Fibroblast of peridontal ligament (primary cell): Measurements from ENCODE around the gene GADD45GIP1.
"Not testable (repeated sequence)": the region's sequence is repeated elsewhere in the genome, so short reads cannot be mapped to it uniquely, and the experiment has no call there.

Source experiments
- DNase-seq: peaks from one replicate; pipeline ENCODE4 v3.0.0-alpha.2; 2010; ENCODE audit errors: extremely low read depth

GADD45GIP1 gene

DNA sequence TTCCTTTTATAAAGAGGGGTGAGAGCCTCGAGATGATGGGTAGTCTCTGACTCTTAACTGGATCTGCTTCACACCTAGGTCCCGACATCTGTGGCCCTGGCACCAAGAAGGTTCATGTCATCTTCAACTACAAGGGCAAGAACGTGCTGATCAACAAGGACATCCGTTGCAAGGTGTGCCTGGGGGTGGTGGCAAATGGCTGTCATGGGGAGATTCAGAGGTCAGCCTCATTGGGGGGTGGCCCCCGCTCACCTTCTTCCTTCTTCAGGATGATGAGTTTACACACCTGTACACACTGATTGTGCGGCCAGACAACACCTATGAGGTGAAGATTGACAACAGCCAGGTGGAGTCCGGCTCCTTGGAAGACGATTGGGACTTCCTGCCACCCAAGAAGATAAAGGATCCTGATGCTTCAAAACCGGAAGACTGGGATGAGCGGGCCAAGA lies 17.0 kb downstream of the GADD45GIP1 start:
- DNase-seq: no peak

DNA sequence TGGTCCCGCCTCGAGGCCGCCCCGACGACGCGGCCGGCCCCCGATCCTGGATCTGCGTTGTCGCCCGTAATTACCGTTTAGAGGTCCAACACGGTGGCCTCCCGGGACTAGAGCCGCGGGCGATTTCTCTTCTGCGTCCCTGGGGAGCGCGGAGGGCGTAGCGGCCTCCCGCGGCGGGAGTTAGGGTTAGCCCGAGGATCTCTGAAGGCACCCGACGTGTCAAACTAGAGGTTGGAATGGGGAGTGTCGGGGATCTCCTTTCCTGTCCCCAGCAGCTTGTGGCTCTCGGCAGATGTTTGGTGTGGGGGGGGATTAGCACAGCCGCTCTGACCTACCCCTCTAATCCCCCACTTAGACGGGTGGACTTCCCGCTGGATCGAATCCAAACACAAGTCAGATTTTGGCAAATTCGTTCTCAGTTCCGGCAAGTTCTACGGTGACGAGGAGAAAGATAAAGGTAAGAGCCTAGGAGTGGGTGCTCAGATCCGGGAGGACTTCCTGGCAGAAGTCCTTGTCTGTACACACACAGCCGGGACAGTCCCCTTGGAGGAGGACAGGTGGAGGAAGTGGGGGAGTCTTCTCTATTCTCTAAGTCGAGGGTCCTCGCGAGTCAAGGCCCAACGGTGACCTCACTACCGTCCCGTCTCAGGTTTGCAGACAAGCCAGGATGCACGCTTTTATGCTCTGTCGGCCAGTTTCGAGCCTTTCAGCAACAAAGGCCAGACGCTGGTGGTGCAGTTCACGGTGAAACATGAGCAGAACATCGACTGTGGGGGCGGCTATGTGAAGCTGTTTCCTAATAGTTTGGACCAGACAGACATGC lies 18.0 kb downstream of the GADD45GIP1 start:
- peak; percentile 47 for DNase-seq

- peak; percentile 99 for DNase-seq
Measured at GRCh38 chr19:12937927-12938778, 18.9 kb downstream of the GADD45GIP1 start, which contains the start of gene CALR. TSS of gene CALR (plus strand) at chr19:12938609. CDS start at chr19:12938680, 71 bp downstream.

DNA sequence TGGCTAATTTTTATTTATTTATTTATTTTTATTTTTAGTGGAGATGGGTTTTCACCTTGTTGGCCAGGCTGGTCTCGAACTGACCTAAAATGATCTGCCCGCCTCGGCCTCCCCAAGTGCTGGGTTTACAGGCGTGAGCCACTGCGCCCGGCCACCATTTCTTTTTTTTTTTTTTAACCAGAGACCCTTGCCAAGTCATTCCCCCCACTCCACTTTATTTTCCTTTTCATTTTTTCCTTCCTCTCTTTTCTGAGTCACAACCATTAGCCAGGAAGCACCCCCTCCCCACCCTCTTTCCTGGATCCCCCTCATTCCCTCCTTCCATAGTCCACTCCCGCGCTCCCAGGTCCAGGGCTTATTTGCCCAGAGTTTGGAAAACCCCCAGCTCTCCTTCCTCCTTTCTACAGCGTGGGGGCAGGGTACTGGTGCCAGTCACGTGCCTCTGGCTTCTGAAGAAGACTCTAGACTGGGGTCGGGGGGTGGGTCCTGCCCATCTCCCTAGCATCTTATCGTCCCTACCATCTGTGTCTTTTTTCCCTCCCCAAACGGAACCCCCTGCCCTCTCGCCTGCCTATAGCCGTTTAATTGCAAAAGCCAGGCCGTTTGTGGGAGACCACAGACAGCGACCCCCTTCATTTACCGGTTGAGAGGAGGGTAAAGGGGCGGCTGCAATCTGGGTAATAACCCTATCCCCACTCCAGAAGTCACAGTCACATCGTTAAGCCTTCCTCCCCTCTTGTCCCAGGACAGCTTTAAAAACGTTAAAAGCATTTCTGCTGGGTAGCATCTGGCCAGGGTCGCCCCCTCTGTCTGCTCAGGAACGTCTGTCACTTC lies 19.7 kb downstream of the GADD45GIP1 start:
- no peak for DNase-seq

GRCh38 chr19:12936582-12936981 lies 20.4 kb downstream of the GADD45GIP1 start:
- no peak for DNase-seq

DNA sequence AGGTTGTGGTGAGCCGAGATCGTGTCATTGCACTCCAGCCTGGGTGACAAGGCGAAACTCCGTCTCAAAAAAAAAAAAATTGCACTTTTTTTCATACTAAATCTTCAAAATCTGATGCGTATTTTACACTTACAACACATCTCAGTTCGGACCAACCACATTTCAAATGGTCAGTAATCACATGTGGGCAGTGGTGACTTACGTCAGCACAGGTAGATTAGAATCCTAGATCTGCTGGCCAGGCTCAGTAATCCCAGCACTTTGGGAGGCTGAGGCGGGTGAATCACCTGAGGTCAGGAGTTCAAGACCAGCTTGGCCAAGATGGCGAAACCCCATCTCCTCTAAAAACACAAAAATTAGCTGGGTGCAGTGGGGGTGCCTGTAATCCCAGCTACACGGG lies 22.0 kb downstream of the GADD45GIP1 start:
- no peak for DNase-seq

DNA sequence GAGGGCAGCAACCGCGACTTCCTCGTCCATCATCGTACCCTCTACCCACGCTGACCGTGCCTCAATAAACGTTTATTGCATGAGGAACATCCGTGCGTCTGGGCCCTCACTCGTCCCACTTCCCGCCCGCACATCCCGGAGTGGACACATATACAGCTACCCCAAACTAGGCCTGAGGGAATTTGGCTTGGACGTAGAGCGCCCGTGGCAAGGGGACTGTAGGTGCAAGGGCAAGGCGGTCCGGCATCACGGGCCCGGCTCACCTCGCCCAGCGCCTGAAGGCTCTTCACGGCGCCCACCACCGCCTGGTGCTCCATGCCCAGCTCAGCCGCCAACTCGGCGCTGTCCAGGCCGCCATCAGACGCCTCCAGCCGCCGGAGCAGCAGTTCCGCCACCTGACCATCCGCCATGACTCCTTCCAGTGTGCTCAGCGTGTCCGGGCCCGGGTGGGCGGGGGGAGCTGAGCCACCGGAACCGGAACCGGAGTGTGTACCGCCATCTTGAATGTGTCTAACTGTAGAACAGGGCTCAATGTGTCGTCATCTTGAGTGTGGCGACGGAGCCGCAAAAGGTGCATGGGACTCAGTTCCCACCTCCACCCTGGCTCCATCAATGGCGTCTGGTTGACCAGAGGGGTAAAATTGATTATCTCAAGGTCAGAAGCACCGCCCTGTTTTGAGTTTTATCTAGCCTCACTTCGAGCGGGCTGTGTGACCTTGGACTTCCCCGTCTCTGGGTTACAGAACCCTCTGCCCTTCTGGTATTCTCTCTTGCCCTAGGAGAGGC lies 23.5 kb downstream of the GADD45GIP1 start, which contains the start of gene FARSA:
Gene FARSA, minus strand, starts transcription at position 425 of the 786 bp plus-strand sequence. Its CDS starts 15 bp downstream, at position 410.
- peak; percentile 86 for DNase-seq

DNA sequence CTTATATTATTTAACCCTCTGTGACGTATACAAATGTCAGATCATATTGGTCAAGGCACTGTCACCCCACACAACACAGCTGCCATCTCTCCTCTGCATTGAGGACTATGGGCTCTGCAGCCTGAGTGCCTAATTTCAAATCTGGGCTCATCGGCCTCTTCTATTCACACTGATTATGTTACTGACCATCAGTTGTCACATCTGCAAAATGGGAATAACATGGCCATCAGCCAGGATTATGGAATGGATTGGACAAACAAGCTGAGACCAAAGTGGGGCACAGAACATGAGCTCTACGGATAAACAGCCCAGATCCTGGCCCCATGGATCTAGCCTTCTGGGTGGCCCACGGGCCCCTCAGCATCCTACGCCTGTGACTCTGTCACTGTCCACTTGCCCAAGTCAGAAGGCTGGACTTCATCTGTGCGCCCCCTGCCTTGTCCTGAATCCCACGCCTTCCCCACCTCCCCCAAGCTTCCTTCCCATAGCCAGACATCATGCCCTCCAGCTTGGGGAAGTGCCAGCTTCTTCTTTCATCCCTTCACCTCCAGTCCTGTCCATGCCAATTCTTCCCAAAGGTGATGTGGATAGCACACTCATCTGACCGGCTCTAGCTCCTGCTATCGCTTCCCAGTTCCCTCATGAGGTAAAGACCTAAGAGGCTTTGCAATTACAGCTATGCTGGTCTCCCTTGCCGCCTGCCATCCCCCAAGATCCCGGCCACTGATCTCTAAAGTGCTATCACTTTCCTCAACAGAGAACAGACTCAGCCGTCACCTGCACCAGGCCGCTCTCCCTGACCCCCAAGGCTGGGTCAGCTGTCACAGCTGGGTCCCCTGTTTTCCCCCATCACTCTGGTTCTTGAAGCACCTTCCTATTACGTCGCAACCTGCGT lies 24.4 kb downstream of the GADD45GIP1 start:
- DNase-seq: no peak

- DNase-seq: no peak
Measured at GRCh38 chr19:12930002-12930645, 26.9 kb downstream of the GADD45GIP1 start.

- DNase-seq: no peak
Measured at GRCh38 chr19:12924621-12925310, 32.3 kb downstream of the GADD45GIP1 start.

DNA sequence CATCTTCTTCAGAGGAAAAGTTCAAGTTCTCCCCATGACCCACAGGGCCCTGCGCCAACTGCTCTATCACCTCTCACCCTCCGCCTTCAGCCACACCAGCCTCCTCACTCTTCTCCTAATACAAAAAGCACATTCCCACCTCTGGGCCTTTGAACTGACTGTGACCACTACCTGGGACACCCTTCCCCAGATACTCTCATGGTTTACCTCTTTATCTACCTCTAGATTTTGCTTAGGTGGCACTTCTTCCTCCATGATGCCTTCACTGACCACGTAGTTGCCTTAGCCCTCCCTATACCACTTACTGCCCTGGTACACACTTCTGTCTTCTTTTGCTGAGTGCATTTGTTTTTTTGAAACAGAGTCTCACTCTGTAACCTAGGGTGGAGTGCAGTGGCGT lies 34.1 kb downstream of the GADD45GIP1 start:
- no peak for DNase-seq

DNA sequence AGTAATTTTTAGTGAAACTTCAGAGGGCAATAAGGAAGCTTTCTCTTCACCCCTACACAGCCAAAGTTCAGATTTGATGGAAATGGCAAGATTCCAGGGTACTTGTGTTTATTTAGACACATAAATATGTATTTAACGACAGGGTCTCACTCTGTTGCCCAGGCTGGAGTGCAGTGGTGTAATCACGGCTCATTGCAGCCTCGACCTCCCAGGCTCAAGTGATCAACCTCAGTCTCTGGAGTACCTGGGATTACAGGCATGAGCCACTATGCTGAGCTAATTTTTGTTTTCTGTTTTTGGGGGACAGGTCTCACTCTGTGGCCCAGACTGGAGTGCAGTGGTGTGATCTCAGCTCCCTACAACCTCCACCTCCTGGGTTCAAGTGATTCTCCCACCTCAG lies 36.0 kb downstream of the GADD45GIP1 start:
- no peak for DNase-seq

- DNase-seq: no peak
Measured at GRCh38 chr19:12918253-12918652, 38.8 kb downstream of the GADD45GIP1 start.

- DNase-seq: not testable (repeated sequence)
Measured at GRCh38 chr19:12915860-12916259, 41.2 kb downstream of the GADD45GIP1 start.

DNA sequence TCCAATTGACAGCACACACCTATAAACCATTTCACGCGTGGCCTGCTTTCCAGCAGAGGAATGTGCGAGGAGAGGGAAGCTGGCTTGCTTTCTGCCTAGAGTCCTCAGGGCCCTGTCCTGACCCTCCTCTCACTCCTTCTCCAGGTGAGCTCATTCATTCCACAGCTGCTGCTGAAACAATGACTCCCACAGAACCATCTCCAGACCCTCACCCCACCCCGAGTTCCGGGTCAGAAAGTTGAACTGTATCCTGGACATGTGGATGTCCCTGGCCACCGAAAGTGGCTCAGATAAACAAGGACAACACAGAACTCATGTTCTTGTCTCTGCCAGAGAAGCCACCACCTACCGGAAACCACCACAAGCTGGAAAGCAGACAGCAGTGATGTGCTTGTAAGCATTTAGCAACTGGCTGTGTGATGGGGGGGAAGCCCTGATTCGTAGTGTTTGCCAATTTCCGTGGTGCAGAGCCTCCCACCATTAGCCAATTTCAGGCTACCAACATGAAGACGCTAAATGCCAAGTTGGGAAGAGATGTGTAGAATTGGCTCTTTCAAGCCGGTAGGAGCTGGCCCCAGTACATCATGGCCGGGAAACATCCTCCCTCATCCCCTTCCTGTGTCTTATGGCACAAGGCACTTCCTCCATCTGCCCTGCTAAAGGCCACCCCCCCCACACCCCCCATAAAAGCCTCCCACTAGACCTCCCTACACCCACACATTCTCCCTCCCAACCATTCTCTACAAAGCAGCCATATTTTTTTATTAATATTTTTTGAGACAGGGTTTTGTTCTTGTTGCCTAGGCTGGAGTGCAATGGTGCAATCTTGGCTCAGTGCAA lies 43.0 kb downstream of the GADD45GIP1 start:
- peak; percentile 44 for DNase-seq

DNA sequence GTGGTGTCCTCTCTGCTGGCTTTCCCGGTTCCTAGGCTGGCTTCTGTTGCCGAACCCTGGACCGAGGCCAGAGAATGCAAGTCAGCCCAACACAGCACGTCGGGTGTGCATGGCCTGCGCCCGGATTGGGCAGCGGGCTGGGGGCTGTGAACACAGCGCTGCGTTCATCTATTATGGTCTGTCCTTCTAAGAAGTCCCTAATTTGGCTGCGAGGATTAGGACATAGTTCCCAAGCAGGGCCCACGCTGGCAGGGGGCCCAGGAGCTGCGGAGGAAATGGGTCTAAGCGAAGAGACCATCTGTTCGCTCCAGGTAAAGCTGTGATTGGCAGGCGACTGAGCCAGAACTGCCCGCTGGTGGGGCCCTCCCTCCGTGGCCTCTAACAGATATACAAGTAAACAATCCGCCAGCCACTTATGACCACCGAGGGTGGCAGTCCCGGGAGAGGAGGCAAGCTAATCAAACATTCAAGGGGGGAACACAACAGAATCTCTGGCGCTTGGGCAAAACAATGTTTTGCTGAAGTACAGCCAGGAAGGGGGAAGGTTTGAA lies 43.9 kb downstream of the GADD45GIP1 start:
- peak; percentile 55 for DNase-seq

- DNase-seq: peak; percentile 3
Measured at GRCh38 chr19:12912571-12912970, 44.5 kb downstream of the GADD45GIP1 start.
